SK-N-SH (cell line): ENCODE data around the gene SLC4A9. TPM values are rescaled to one million over a fixed set of nuclear protein-coding genes. Genes with fewer than 3 reads are reported as not detected.
"Not testable (repeated sequence)": the region's sequence is repeated elsewhere in the genome, so short reads cannot be mapped to it uniquely, and the experiment has no call there.

Experiments used
- CTCF ChIA-PET: fragments of 300-600, 350-600 bp; formaldehyde crosslinking; extraction: SDS; loops from one replicate; lab custom pipeline; 2021; lab: Yijun Ruan, JAX
- POLR2A ChIA-PET: fragments of 350-600 bp; sonication (Branson Sonifier 250); formaldehyde crosslinking; extraction: SDS; loops from one replicate; lab custom pipeline; 2020; ENCODE audit warnings: antibody characterized with exemption, inconsistent platforms; lab: Yijun Ruan, JAX
- DNase-seq: peaks from one replicate; pipeline ENCODE4 v3.0.0; 2012
- H2AFZ ChIP-seq: fragments of 200-600 bp; sonication (generic); 2 replicates; pipeline ENCODE4 v1.8.1; 2016; ENCODE audit warnings: antibody characterized with exemption, mild to moderate bottlenecking, low read depth
- H3F3A ChIP-seq: fragments of 200-600 bp; sonication (generic); replicated peaks from 2 replicates; pipeline ENCODE3; 2016; ENCODE audit warnings: antibody characterized with exemption, mild to moderate bottlenecking; ENCODE audit not compliant: insufficient read depth
- H3K27ac ChIP-seq, 2 experiments: fragments of 200-500 bp in 1 of 2; fragments of 200-600 bp in 1 of 2; sonication (Bioruptor generic) in 1 of 2; sonication (generic), shearing (Covaris generic) in 1 of 2; 2 replicates each; pipeline versions ENCODE4 v1.5.1 to v1.6.1; 2014 to 2016; ENCODE audit warnings: low read depth in 2 of 2, inconsistent platforms in 1 of 2, low read length in 1 of 2, mild to moderate bottlenecking in 1 of 2, mixed read lengths in 1 of 2
- H3K27me3 ChIP-seq: fragments of 200-600 bp; sonication (generic), shearing (Covaris generic); 2 replicates; pipeline ENCODE4 v1.6.1; 2016; ENCODE audit warnings: mixed run types; ENCODE audit not compliant: insufficient read depth
- H3K36me3 ChIP-seq, 2 experiments: fragments of 200-500 bp in 1 of 2; fragments of 200-600 bp in 1 of 2; sonication (Bioruptor generic) in 1 of 2; sonication (generic) in 1 of 2; replicated peaks in 1 of 2; 2 replicates each; pipeline versions ENCODE3 to v1.5.1; 2014 to 2016; ENCODE audit warnings: low read length in 1 of 2, mild to moderate bottlenecking in 1 of 2; ENCODE audit not compliant: insufficient read depth in 2 of 2, control insufficient read depth in 1 of 2
- H3K4me1 ChIP-seq, 2 experiments: fragments of 200-500 bp in 1 of 2; fragments of 200-600 bp in 1 of 2; sonication (Bioruptor generic) in 1 of 2; sonication (generic), shearing (Covaris generic) in 1 of 2; 2 replicates each; pipeline versions ENCODE4 v1.5.1 to v1.6.1; 2014 to 2016; ENCODE audit warnings: low read depth in 1 of 2, low read length in 1 of 2, mixed run types in 1 of 2; ENCODE audit not compliant: insufficient read depth in 2 of 2, control insufficient read depth in 1 of 2
- H3K4me2 ChIP-seq: fragments of 200-600 bp; sonication (generic), shearing (Covaris generic); 2 replicates; pipeline ENCODE4 v1.6.1; 2017; ENCODE audit warnings: mixed run types
- H3K4me3 ChIP-seq, 2 experiments: fragments of 200-500 bp in 1 of 2; fragments of 200-600 bp in 1 of 2; sonication (Bioruptor generic) in 1 of 2; sonication (generic), shearing (Covaris generic) in 1 of 2; 2 replicates each; pipeline versions ENCODE4 v1.5.1 to v1.8.1; 2014 to 2016; ENCODE audit warnings: low read depth in 2 of 2, inconsistent platforms in 1 of 2, low read length in 1 of 2, mild to moderate bottlenecking in 1 of 2, mixed read lengths in 1 of 2, moderate library complexity in 1 of 2
- H3K79me2 ChIP-seq: fragments of 200-600 bp; sonication (generic); 2 replicates; pipeline ENCODE4 v1.8.1; 2017; ENCODE audit warnings: mild to moderate bottlenecking; ENCODE audit not compliant: insufficient read depth
- H3K9ac ChIP-seq: fragments of 200-600 bp; sonication (generic); 2 replicates; pipeline ENCODE4 v1.6.1; 2017; ENCODE audit warnings: mixed run types
- H3K9me2 ChIP-seq: fragments of 200-600 bp; sonication (generic); 2 replicates; pipeline ENCODE4 v1.6.1; 2017; ENCODE audit warnings: mixed run types
- H3K9me3 ChIP-seq: fragments of 200-600 bp; sonication (generic); 2 replicates; pipeline ENCODE4 v1.6.1; 2017; ENCODE audit warnings: mixed run types, mild to moderate bottlenecking, moderate library complexity
- H4K20me1 ChIP-seq: fragments of 200-600 bp; sonication (generic); 2 replicates; pipeline ENCODE4 v1.6.1; 2017; ENCODE audit warnings: mild to moderate bottlenecking, mixed run types; ENCODE audit not compliant: insufficient read depth
- CHD2 ChIP-seq: fragments of 150-350 bp; IDR thresholded peaks from 2 replicates; pipeline ENCODE4 v1.6.1; 2018; ENCODE audit warnings: low read length; ENCODE audit not compliant: partially characterized antibody
- EZH2phosphoT487 ChIP-seq: fragments of 200-600 bp; sonication (generic); IDR thresholded peaks from 2 replicates; pipeline ENCODE4 v1.6.1; 2017; ENCODE audit warnings: low read depth, mixed run types, mild to moderate bottlenecking, antibody characterized with exemption, moderate library complexity, borderline replicate concordance
- FOSL2 ChIP-seq: IDR thresholded peaks from 2 replicates; pipeline ENCODE4 v1.4.0; 2012; ENCODE audit warnings: low read depth, mild to moderate bottlenecking, moderate library complexity, borderline replicate concordance
- FOXJ3 ChIP-seq: sonication (generic); formaldehyde crosslinking; IDR thresholded peaks from 2 replicates; pipeline ENCODE4 v1.5.1; 2020; ENCODE audit warnings: mild to moderate bottlenecking, missing genetic modification reagents
- GABPA ChIP-seq: IDR thresholded peaks from 2 replicates; pipeline ENCODE4 v1.4.0; 2012; ENCODE audit warnings: low read depth, mild to moderate bottlenecking
- JUND ChIP-seq: IDR thresholded peaks from 2 replicates; pipeline ENCODE4 v1.4.0; 2012
- NFIC ChIP-seq: IDR thresholded peaks from 2 replicates; pipeline ENCODE4 v1.4.0; 2012; ENCODE audit warnings: borderline replicate concordance
- POLR2AphosphoS5 ChIP-seq: IDR thresholded peaks from 2 replicates; pipeline ENCODE4 v1.6.1; 2012; ENCODE audit warnings: low read depth, low read length
- RAD21 ChIP-seq: IDR thresholded peaks from 2 replicates; pipeline ENCODE4 v1.6.1; 2012; ENCODE audit warnings: mild to moderate bottlenecking, low read length
- TAF1 ChIP-seq: IDR thresholded peaks from 2 replicates; pipeline ENCODE4 v1.6.1; 2012; ENCODE audit warnings: low read depth, mild to moderate bottlenecking, low read length, moderate library complexity, borderline replicate concordance
- TCF12 ChIP-seq: IDR thresholded peaks from 2 replicates; pipeline ENCODE4 v1.4.0; 2012
- TEAD4 ChIP-seq: IDR thresholded peaks from 2 replicates; pipeline ENCODE4 v1.4.0; 2012; ENCODE audit warnings: mild to moderate bottlenecking, borderline replicate concordance; ENCODE audit not compliant: insufficient read depth
- WGBS: methylation state at CpG from one replicate; pipeline ENCODE4 v1.1.6; 2017; ENCODE audit warnings: low lambda C conversion rate; 5-methylcytosine and 5-hydroxymethylcytosine counted together
- polyA plus RNA-seq, 3 experiments: library from polyadenylated mRNA; depleted of rRNA; stranded (reverse); fragments of >200 nt; gene quantifications; 2 replicates each; pipeline ENCODE4 v1.2.3, GENCODE V29; 2012
- TF ChIP-seq, protein P1 (sequence below): fragments of 150-350 bp; IDR thresholded peaks from 2 replicates; pipeline ENCODE4 v1.6.1; 2017; ENCODE audit warnings: antibody characterized with exemption, low read length, low read depth, borderline replicate concordance
- TF ChIP-seq, protein P2 (sequence below): IDR thresholded peaks from 2 replicates; pipeline ENCODE4 v1.6.1; 2012; ENCODE audit warnings: mild to moderate bottlenecking, low read depth, low read length, moderate library complexity
- TF ChIP-seq, protein P3 (sequence below): fragments of 200-600 bp; sonication (generic); IDR thresholded peaks from 2 replicates; pipeline ENCODE4 v1.6.1; 2017; ENCODE audit warnings: antibody characterized with exemption, mild to moderate bottlenecking, moderate library complexity

Gene SLC4A9
- polyA plus RNA-seq, 1 of the 3 experiments (the other 2 are of a cell fraction), result 0.02 TPM

DNA sequence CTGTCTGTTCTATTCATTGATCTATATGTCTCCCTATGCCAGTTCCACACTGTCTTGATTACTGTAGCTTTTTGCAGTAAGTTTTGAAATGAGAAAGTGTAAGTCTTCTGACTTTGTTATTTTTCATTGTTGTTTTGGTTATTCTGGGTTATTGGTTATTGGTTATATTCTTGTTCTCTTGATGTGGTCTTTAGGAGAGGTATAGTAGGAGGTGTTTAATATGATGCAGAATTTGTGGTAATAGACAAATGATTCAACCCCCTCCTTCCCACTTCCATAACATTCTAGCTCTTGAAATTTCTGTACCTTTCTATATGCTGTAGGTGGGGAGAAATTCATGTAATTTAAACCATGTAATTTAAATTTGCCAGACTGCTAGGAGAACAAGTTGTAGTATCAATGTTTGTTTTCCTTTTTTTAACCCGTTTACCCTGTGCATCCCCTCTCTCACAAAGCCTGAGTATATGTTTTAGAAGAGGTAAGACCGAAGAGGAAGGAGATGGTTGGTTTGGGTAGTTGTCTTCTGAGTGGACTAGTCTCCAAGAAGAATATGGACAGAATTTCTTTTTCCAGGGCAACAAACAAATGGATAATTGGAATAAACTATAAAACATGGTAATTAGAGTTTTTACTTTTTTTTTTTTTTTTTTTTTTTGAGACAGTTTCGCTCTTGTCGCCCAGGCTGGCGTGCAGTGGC, 60.8 kb downstream of the SLC4A9 start (continued):
- TF ChIP-seq TEAD4 (no peak), RAD21 (no peak), CHD2 (no peak)

DNA sequence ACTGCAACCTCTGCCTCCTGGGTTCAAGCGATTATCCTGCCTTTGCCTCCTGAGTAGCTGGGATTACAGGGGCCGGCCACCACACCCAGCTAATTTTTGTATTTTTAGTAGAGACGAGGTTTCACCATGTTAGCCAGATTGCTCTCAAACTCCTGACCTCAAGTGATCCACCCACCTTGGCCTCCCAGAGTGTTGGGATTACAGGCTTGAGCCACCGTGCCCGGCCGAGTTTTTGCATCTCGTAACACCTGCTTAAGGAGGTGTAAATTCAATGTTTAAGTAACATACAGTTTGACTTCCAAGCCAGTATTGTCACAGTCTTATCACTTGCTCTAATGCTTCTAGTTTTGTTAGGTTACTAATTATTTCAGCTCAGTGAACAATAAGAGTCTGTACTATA, 61.4 kb downstream of the SLC4A9 start:
- DNase-seq, H3K4me2 ChIP-seq, H2AFZ ChIP-seq, H3K4me1 ChIP-seq, H3K9me2 ChIP-seq, POLR2A ChIA-PET, H3K27me3 ChIP-seq, H3K27ac ChIP-seq, H3K9ac ChIP-seq, H3K9me3 ChIP-seq, H3K4me3 ChIP-seq, H3K36me3 ChIP-seq, H3F3A ChIP-seq: not testable (repeated sequence)
- Histone ChIP-seq H3K79me2 (peaks cover 95% of the 10 kb centered on the region), H4K20me1 (peaks cover 73% of the 10 kb centered on the region)
- WGBS, result 95% methylated on average over 7 of the region's 7 CpGs
- CTCF ChIA-PET, result interaction anchor here (0.6 kb wide), 1 partner anchor 45 kb away, joined by 3 read pairs; no protein-coding TSS in a partner anchor

DNA sequence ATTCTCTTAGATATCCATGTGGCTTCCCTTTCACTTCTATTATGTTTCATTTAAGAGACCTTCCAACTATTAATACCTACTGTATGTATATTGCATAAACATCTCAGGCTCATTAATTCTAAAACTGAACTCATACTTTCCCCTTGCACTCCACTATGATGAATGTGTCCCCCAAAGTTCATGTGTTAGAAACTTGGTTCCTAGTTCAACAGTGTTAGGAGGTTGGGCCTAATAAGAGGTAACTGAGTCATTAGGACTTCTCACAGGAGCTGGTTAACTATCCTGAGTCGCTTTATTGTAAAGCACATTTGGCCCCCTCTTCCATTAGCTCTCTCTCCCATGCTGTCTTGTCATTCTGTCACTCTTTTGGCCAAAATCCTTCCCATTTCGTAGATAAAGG, 63.6 kb downstream of the SLC4A9 start:
- no peak for DNase-seq
- Histone ChIP-seq H3K4me3 (no peak overlapping the region), H3K79me2 (peaks cover 78% of the 10 kb centered on the region), H3K4me1 (no peaks in the 10 kb centered on the region), H3K9me2 (no peaks in the 10 kb centered on the region), H3K4me2 (no peak overlapping the region), H3K9ac (no peak overlapping the region), H3F3A (no peaks in the 10 kb centered on the region), H3K36me3 (peaks cover 3 to 5% of the 10 kb centered on the region in 2 experiments), H4K20me1 (peaks cover 61% of the 10 kb centered on the region), H3K27me3 (no peaks in the 10 kb centered on the region), H3K9me3 (no peaks in the 10 kb centered on the region), H2AFZ (no peak overlapping the region), H3K27ac (no peak overlapping the region)
- ChIA-PET CTCF (no interaction called here), POLR2A (no interaction called here)
- TF ChIP-seq EZH2phosphoT487 (no peak), POLR2AphosphoS5 (no peak), TCF12 (no peak), JUND (no peak), CHD2 (no peak), TAF1 (no peak), NFIC (no peak), FOSL2 (no peak), GABPA (no peak), FOXJ3 (CRISPR knock-in tag) (no peak)
- TF ChIP-seq, protein P1, sequence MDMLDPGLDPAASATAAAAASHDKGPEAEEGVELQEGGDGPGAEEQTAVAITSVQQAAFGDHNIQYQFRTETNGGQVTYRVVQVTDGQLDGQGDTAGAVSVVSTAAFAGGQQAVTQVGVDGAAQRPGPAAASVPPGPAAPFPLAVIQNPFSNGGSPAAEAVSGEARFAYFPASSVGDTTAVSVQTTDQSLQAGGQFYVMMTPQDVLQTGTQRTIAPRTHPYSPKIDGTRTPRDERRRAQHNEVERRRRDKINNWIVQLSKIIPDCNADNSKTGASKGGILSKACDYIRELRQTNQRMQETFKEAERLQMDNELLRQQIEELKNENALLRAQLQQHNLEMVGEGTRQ, result no peak
- TF ChIP-seq, protein P2, sequence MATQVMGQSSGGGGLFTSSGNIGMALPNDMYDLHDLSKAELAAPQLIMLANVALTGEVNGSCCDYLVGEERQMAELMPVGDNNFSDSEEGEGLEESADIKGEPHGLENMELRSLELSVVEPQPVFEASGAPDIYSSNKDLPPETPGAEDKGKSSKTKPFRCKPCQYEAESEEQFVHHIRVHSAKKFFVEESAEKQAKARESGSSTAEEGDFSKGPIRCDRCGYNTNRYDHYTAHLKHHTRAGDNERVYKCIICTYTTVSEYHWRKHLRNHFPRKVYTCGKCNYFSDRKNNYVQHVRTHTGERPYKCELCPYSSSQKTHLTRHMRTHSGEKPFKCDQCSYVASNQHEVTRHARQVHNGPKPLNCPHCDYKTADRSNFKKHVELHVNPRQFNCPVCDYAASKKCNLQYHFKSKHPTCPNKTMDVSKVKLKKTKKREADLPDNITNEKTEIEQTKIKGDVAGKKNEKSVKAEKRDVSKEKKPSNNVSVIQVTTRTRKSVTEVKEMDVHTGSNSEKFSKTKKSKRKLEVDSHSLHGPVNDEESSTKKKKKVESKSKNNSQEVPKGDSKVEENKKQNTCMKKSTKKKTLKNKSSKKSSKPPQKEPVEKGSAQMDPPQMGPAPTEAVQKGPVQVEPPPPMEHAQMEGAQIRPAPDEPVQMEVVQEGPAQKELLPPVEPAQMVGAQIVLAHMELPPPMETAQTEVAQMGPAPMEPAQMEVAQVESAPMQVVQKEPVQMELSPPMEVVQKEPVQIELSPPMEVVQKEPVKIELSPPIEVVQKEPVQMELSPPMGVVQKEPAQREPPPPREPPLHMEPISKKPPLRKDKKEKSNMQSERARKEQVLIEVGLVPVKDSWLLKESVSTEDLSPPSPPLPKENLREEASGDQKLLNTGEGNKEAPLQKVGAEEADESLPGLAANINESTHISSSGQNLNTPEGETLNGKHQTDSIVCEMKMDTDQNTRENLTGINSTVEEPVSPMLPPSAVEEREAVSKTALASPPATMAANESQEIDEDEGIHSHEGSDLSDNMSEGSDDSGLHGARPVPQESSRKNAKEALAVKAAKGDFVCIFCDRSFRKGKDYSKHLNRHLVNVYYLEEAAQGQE, result no peak
- TF ChIP-seq, protein P3, sequence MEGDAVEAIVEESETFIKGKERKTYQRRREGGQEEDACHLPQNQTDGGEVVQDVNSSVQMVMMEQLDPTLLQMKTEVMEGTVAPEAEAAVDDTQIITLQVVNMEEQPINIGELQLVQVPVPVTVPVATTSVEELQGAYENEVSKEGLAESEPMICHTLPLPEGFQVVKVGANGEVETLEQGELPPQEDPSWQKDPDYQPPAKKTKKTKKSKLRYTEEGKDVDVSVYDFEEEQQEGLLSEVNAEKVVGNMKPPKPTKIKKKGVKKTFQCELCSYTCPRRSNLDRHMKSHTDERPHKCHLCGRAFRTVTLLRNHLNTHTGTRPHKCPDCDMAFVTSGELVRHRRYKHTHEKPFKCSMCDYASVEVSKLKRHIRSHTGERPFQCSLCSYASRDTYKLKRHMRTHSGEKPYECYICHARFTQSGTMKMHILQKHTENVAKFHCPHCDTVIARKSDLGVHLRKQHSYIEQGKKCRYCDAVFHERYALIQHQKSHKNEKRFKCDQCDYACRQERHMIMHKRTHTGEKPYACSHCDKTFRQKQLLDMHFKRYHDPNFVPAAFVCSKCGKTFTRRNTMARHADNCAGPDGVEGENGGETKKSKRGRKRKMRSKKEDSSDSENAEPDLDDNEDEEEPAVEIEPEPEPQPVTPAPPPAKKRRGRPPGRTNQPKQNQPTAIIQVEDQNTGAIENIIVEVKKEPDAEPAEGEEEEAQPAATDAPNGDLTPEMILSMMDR, result no peak
- 93% methylated on average over 2 of the region's 2 CpGs for WGBS
